Colonic mucosa (tissue), 4 donors: Measurements from ENCODE around the gene ACADL. TPM values are rescaled to one million over a fixed set of nuclear protein-coding genes. Genes with fewer than 3 reads are reported as not detected.
A peak's percentile ranks its signal among the peaks of the same experiment; 100 is the strongest.

Source experiments
- DNase-seq: peaks from one replicate; pipeline ENCODE4 v3.0.0-alpha.2; 2020
- H3K27ac ChIP-seq: fragments of 200-600 bp; one replicate; pipeline ENCODE4 v1.8.0; 2021
- H3K27me3 ChIP-seq: fragments of 200-600 bp; one replicate; pipeline ENCODE4 v1.8.0; 2021
- H3K36me3 ChIP-seq: fragments of 200-600 bp; one replicate; pipeline ENCODE4 v1.8.0; 2021
- H3K4me1 ChIP-seq: fragments of 200-600 bp; one replicate; pipeline ENCODE4 v1.8.0; 2021; ENCODE audit warnings: mild to moderate bottlenecking
- H3K4me3 ChIP-seq: fragments of 200-600 bp; one replicate; pipeline ENCODE4 v1.8.0; 2021
- H3K9ac ChIP-seq, 2 donors: one replicate each; pipeline ENCODE4 v1.7.0; 2013; ENCODE audit warnings: control low read depth in 2 of 2, low read depth in 2 of 2, low read length in 2 of 2
- H3K9me3 ChIP-seq: fragments of 200-600 bp; one replicate; pipeline ENCODE4 v1.8.0; 2021
- CTCF ChIP-seq: fragments of 200-600 bp; IDR thresholded peaks from one replicate; pipeline ENCODE4 v1.8.0; 2022; ENCODE audit warnings: antibody characterized with exemption, mild to moderate bottlenecking
- intact Hi-C: fragments of 100-400 bp; cut with DNase I; formaldehyde crosslinking; loops from one replicate; pipeline ENCODE4 v1.14.1; 2022
- total RNA-seq, 2 donors: library from RNA; stranded (reverse); fragmentation: NEBNext Ultra II Directional in 1 of 2; extraction: Animal tissue kit (Norgen Biotek cat#: 25700) in 1 of 2; gene quantifications; one replicate each; pipeline ENCODE4 v1.2.1, GENCODE V29; 2021
- donor health status: healthy.
- donor health status: DM: no; HTN: no; CAD: no.
- donor health status: DM: no; HTN: no; CAD: no.

The ACADL gene
- total RNA-seq, 2 donors from 2014 or later, result 0.12 TPM; not detected in 1

GRCh38 chr2:210207929-210208328, 17.3 kb downstream of the ACADL start:
- H3K27ac ChIP-seq, result no peak overlapping the region
- H3K36me3 ChIP-seq, result no peaks in the 10 kb centered on the region
- H3K27me3 ChIP-seq, result no peaks in the 10 kb centered on the region
- H3K9me3 ChIP-seq, result no peaks in the 10 kb centered on the region
- TF ChIP-seq CTCF, result no peak
- intact Hi-C loops, result loop anchor here (10.0 kb wide), 1 partner anchor 873 kb away; no protein-coding TSS in a partner anchor
- H3K9ac ChIP-seq, result no peak overlapping the region
- no peak for DNase-seq
- H3K4me1 ChIP-seq, result no peaks in the 10 kb centered on the region
- H3K4me3 ChIP-seq, result no peak overlapping the region

GRCh38 chr2:210203558-210203957, 21.7 kb downstream of the ACADL start:
- no peaks in the 10 kb centered on the region for H3K27me3 ChIP-seq
- H3K4me3 ChIP-seq, result no peak overlapping the region
- intact Hi-C loops, result loop anchor here (10.0 kb wide), 1 partner anchor 869 kb away; no protein-coding TSS in a partner anchor
- no peak overlapping the region for H3K27ac ChIP-seq
- DNase-seq, result no peak
- H3K36me3 ChIP-seq, result no peaks in the 10 kb centered on the region
- H3K9ac ChIP-seq, result no peak overlapping the region
- H3K4me1 ChIP-seq, result no peaks in the 10 kb centered on the region
- no peak for TF ChIP-seq CTCF
- no peaks in the 10 kb centered on the region for H3K9me3 ChIP-seq

DNA sequence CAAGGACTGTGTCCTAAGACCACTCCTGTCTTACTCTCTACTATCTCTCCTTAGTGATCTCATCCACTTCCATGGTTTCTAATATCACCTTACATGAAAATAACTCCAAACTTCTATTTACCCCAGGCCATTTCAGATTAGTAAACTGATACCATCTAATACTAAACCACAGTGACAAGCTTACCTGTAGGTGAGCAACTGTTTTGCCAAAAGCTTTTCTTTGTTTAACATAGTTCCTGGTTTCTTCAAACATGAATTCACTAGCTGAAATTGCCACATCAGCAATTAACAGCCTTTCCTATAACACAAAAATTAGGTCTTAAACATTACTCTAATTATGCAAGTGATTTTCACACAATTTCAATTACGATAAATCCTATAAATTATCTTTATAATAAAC, 22.1 kb downstream of the ACADL start:
- Histone ChIP-seq H3K36me3 (no peaks in the 10 kb centered on the region), H3K9me3 (no peaks in the 10 kb centered on the region), H3K4me1 (no peaks in the 10 kb centered on the region), H3K9ac (no peak overlapping the region), H3K27ac (no peak overlapping the region), H3K27me3 (no peaks in the 10 kb centered on the region), H3K4me3 (no peak overlapping the region)
- no peak for DNase-seq
- intact Hi-C loops, result loop anchor here (10.0 kb wide), 1 partner anchor 868 kb away; no protein-coding TSS in a partner anchor
- no peak for TF ChIP-seq CTCF

- Histone ChIP-seq H3K27ac (no peak overlapping the region), H3K36me3 (no peaks in the 10 kb centered on the region)
- TF ChIP-seq CTCF, result no peak
Measured at GRCh38 chr2:210199854-210200253, 25.4 kb downstream of the ACADL start.

DNA sequence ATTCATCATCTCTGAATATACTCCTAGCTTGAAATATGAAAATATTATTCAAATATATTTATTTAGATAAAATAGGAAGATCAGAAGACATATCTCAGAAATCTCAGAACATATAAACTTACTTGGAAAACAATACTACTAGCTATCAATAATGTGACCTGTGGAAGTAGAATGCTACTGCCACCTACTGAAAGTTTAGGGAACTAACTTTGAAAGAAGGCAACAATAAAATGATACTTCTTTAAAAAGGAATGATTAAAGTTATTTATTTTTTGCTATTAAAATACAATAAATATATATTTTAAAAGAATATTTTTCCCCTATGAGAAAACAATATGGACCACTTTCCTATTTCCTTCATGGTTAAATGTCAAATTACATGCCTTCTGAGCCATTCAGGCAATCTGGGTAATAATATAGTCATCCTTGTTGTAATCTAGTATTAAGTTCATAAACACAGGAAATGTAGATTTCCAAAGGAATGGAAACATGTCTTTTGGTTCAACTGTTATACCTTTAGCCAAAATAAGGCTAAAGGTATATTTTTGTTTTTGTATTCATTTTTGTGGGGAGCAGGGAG, 26.0 kb downstream of the ACADL start:
- H3K27ac ChIP-seq, result no peak overlapping the region
- intact Hi-C loops, result loop anchor here (5.0 kb wide), 1 partner anchor 127 kb away; no protein-coding TSS in a partner anchor
- peak; percentile 67 for TF ChIP-seq CTCF
- no peaks in the 10 kb centered on the region for H3K4me1 ChIP-seq
- no peak overlapping the region for H3K9ac ChIP-seq
- H3K4me3 ChIP-seq, result no peak overlapping the region
- no peak for DNase-seq
- H3K9me3 ChIP-seq, result no peaks in the 10 kb centered on the region
- H3K27me3 ChIP-seq, result no peaks in the 10 kb centered on the region
- no peaks in the 10 kb centered on the region for H3K36me3 ChIP-seq

More at GRCh38 chr2:210199854-210200253, 25.4 kb downstream of the ACADL start:
- intact Hi-C loops, result loop anchor here (5.0 to 10.0 kb wide), 2 partner anchors 128 to 865 kb away; no protein-coding TSS in a partner anchor
- no peak overlapping the region for H3K4me3 ChIP-seq
- no peaks in the 10 kb centered on the region for H3K4me1 ChIP-seq
- H3K27me3 ChIP-seq, result no peaks in the 10 kb centered on the region
- no peaks in the 10 kb centered on the region for H3K9me3 ChIP-seq
- no peak overlapping the region for H3K9ac ChIP-seq
- no peak for DNase-seq
